T-cell (primary cell): ENCODE measurements around the gene ZC3HAV1L. TPM values are rescaled to one million over a fixed set of nuclear protein-coding genes. Genes with fewer than 3 reads are reported as not detected.
A peak's percentile ranks its signal among the peaks of the same experiment; 100 is the strongest.

Experiments used
- ATAC-seq, 4 experiments: fragments of 200-7000 bp in 3 of 4; fragments of 150-1000 bp in 1 of 4; cut with Tn5 transposase; replicated peaks in 1 of 4; 1 replicate in 3 of 4; 2 replicates in 1 of 4; pipeline ENCODE4 v1.10.0; 2021; ENCODE audit warnings: moderate library complexity in 3 of 4, mild to moderate bottlenecking in 2 of 4, moderate number of reproducible peaks in 1 of 4
- CTCF ChIA-PET, 2 donors: fragments of 300-600 bp; sonication (Branson Sonifier 250); formaldehyde crosslinking; loops; one replicate each; lab custom pipeline; 2022; ENCODE audit warnings: antibody characterized with exemption in 2 of 2; lab: Charles Lee
- POLR2A ChIA-PET, 2 donors: fragments of 300-600 bp; sonication (Branson Sonifier 250); formaldehyde crosslinking; loops; one replicate each; lab custom pipeline; 2022; ENCODE audit warnings: antibody characterized with exemption in 2 of 2; lab: Charles Lee
- DNase-seq, 35 experiments: peaks; one replicate each; pipeline versions ENCODE4 v3.0.0 to v3.0.0-alpha.2; 2013 to 2023
- H3K27ac ChIP-seq: one replicate; pipeline ENCODE4 v1.5.1; 2013; ENCODE audit warnings: low read length
- H3K27me3 ChIP-seq, 2 experiments: replicated peaks in 1 of 2; 1 replicate in 1 of 2; 2 replicates in 1 of 2; pipeline versions ENCODE4 v1.6.1 to v1.7.0; 2013; ENCODE audit warnings: low read length in 1 of 2, mixed read lengths in 1 of 2; ENCODE audit not compliant: control insufficient read depth in 2 of 2, insufficient read depth in 2 of 2; ENCODE audit errors: extremely low read depth in 1 of 2
- H3K36me3 ChIP-seq, 2 donors: 1 replicate in 1 of 2; 2 replicates in 1 of 2; pipeline versions ENCODE4 v1.6.1 to v1.7.0; 2013; ENCODE audit warnings: low read length in 1 of 2; ENCODE audit not compliant: control insufficient read depth in 2 of 2, insufficient read depth in 1 of 2; ENCODE audit errors: extremely low read depth in 1 of 2
- H3K4me1 ChIP-seq, 2 experiments: 1 replicate in 1 of 2; 2 replicates in 1 of 2; pipeline versions ENCODE4 v1.6.1 to v1.7.0; 2013; ENCODE audit warnings: low read length in 2 of 2, mixed read lengths in 1 of 2; ENCODE audit not compliant: insufficient read depth in 2 of 2, control insufficient read depth in 1 of 2; ENCODE audit errors: extremely low read depth in 1 of 2
- H3K4me3 ChIP-seq, 2 donors: 1 replicate in 1 of 2; 2 replicates in 1 of 2; pipeline versions ENCODE4 v1.5.1 to v1.7.0; 2013; ENCODE audit warnings: mild to moderate bottlenecking in 2 of 2, low read length in 1 of 2, moderate library complexity in 1 of 2; ENCODE audit not compliant: control insufficient read depth in 1 of 2; ENCODE audit errors: extremely low read depth in 1 of 2
- H3K9me3 ChIP-seq: 2 replicates; pipeline ENCODE4 v1.7.0; 2013
- H3K27ac Mint-ChIP-seq, 2 donors: one replicate each; pipeline ENCODE4 v1.8.0; 2020 to 2021; ENCODE audit warnings: mild to moderate bottlenecking in 2 of 2, mixed read lengths in 2 of 2
- H3K27me3 Mint-ChIP-seq, 2 donors: one replicate each; pipeline ENCODE4 v1.8.0; 2021 to 2022; ENCODE audit warnings: mixed read lengths in 2 of 2
- H3K36me3 Mint-ChIP-seq: one replicate; pipeline ENCODE4 v1.8.0; 2021; ENCODE audit warnings: mixed read lengths
- H3K4me1 Mint-ChIP-seq, 3 donors: one replicate each; pipeline ENCODE4 v1.8.0; 2020 to 2022; ENCODE audit warnings: mixed read lengths in 3 of 3, mild to moderate bottlenecking in 1 of 3
- H3K4me3 Mint-ChIP-seq, 3 donors: one replicate each; pipeline ENCODE4 v1.8.0; 2020 to 2022; ENCODE audit warnings: mild to moderate bottlenecking in 3 of 3, mixed read lengths in 3 of 3, moderate library complexity in 3 of 3
- H3K9me3 Mint-ChIP-seq, 3 donors: one replicate each; pipeline ENCODE4 v1.8.0; 2020 to 2022; ENCODE audit warnings: mixed read lengths in 3 of 3
- WGBS: methylation state at CpG from one replicate; pipeline ENCODE4 v1.1.5; 2013; ENCODE audit warnings: missing lambda C conversion rate; ENCODE audit not compliant: insufficient coverage; 5-methylcytosine and 5-hydroxymethylcytosine counted together
- total RNA-seq, 35 experiments: library from RNA in 6 of 35; stranded (reverse) in 6 of 35; fragments of 120-200 nt in 1 of 35; gene quantifications; one replicate each; pipeline versions ENCODE4 v1.2.1 to v1.2.4 and lab custom pipeline; 2013 to 2026

ZC3HAV1L gene
- total RNA-seq, 5 donors from 2014 or later (not counting 1 experiment from before 2014, with no cell fraction given) = 1.2 to 7.6 (median 5.1) TPM

- Histone ChIP-seq H3K9me3 (no peaks in the 10 kb centered on the region), H3K27me3 (peaks cover 0 to 8% of the 10 kb centered on the region in 2 experiments), H3K4me3 (peak overlapping the region; percentile 34 to 70), H3K4me1 (peaks cover 0 to 11% of the 10 kb centered on the region in 2 experiments), H3K36me3 (no peaks in the 10 kb centered on the region), H3K27ac (no peak overlapping the region)
- ATAC-seq (peak; percentile 41 to 51 (median 45)), DNase-seq (peak in 11 of 35 experiments; percentile 2 to 31 (median 12))
- peak overlapping the region; percentile 75 to 80 (median 78) for H3K4me3 Mint-ChIP-seq
- peak overlapping the region in 1 of 2 donors; percentile 22 for H3K27ac Mint-ChIP-seq
- no peaks in the 10 kb centered on the region for H3K27me3 Mint-ChIP-seq
- H3K9me3 Mint-ChIP-seq = no peaks in the 10 kb centered on the region
- no peaks in the 10 kb centered on the region for H3K36me3 Mint-ChIP-seq
- ChIA-PET CTCF (interaction anchor here (0.6 to 1.0 kb wide), 3 partner anchors 25 to 56 kb away, joined by 3 to 7 read pairs (median 6); no protein-coding TSS in a partner anchor), POLR2A (interaction anchor here (0.6 to 0.7 kb wide), 4 partner anchors 23 to 106 kb away, joined by 4 to 9 read pairs (median 5); no protein-coding TSS in a partner anchor)
- H3K4me1 Mint-ChIP-seq = peaks cover 19 to 23% (median 19%) of the 10 kb centered on the region in 3 donors
- 18% methylated on average over 41 of the region's 47 CpGs for WGBS
Measured at GRCh38 chr7:139034855-139035585, 822 bp downstream of the ZC3HAV1L start.

GRCh38 chr7:139034336-139034735, 1.5 kb downstream of the ZC3HAV1L start:
- H3K27me3 Mint-ChIP-seq = no peaks in the 10 kb centered on the region
- no peak for ATAC-seq

GRCh38 chr7:139033346-139034114, 2.3 kb downstream of the ZC3HAV1L start:
- ATAC-seq (no peak), DNase-seq (no peak)
- WGBS = 88% methylated on average over 5 of the region's 6 CpGs
- Histone ChIP-seq H3K27ac (no peak overlapping the region), H3K27me3 (peaks cover 0 to 8% of the 10 kb centered on the region in 2 experiments), H3K36me3 (no peaks in the 10 kb centered on the region), H3K4me3 (no peak overlapping the region), H3K4me1 (peaks cover 0 to 11% of the 10 kb centered on the region in 2 experiments), H3K9me3 (no peaks in the 10 kb centered on the region)
- ChIA-PET CTCF (interaction anchor here in 1 of 2 donors (0.6 kb wide), 2 partner anchors 12 to 130 kb away, joined by 3 to 4 read pairs; no protein-coding TSS in a partner anchor), POLR2A (interaction anchor here in 1 of 2 donors (0.7 kb wide), 1 partner anchor 127 kb away, joined by 4 read pairs; no protein-coding TSS in a partner anchor)
- no peak overlapping the region for H3K4me3 Mint-ChIP-seq
- no peaks in the 10 kb centered on the region for H3K9me3 Mint-ChIP-seq
- no peaks in the 10 kb centered on the region for H3K36me3 Mint-ChIP-seq
- peaks cover 19 to 23% (median 19%) of the 10 kb centered on the region in 3 donors for H3K4me1 Mint-ChIP-seq
- H3K27me3 Mint-ChIP-seq = no peaks in the 10 kb centered on the region
- H3K27ac Mint-ChIP-seq = peak overlapping the region in 1 of 2 donors; percentile 52

More at GRCh38 chr7:139034336-139034735, 1.5 kb downstream of the ZC3HAV1L start:
- Histone ChIP-seq H3K4me3 (no peak overlapping the region), H3K4me1 (peaks cover 0 to 11% of the 10 kb centered on the region in 2 experiments), H3K27me3 (peaks cover 0 to 8% of the 10 kb centered on the region in 2 experiments), H3K36me3 (no peaks in the 10 kb centered on the region), H3K9me3 (no peaks in the 10 kb centered on the region), H3K27ac (no peak overlapping the region)
- Mint-ChIP-seq H3K4me3 (peak overlapping the region; percentile 75 to 80 (median 78)), H3K36me3 (no peaks in the 10 kb centered on the region), H3K27ac (no peak overlapping the region), H3K9me3 (no peaks in the 10 kb centered on the region), H3K4me1 (peaks cover 19 to 23% (median 19%) of the 10 kb centered on the region in 3 donors)
- WGBS = 96% methylated on average over 4 of the region's 5 CpGs
- CTCF ChIA-PET = no interaction called here
- no peak for DNase-seq
- POLR2A ChIA-PET = no interaction called here

DNA sequence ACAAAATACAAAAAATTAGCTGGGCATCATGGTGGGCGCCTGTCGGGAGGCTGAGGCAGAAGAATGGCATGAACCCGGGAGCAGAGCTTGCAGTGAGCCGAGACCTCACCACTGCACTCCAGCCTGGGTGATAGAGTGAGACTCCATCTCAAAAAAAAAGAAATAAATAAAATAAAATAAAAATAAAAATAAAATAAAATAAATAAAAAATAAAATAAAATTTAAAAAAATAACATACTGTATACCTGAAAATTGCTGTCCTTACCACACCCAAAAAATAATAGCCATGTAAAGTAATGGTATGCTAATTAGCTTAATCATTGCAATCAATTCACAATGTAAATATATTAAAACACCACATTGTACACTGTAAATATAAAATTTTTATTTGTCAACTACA, 3.4 kb downstream of the ZC3HAV1L start:
- H3K9me3 ChIP-seq = no peaks in the 10 kb centered on the region
- DNase-seq (no peak), ATAC-seq (no peak)
- Mint-ChIP-seq H3K9me3 (no peaks in the 10 kb centered on the region), H3K4me1 (peaks cover 19 to 23% (median 19%) of the 10 kb centered on the region in 3 donors), H3K4me3 (no peak overlapping the region), H3K27me3 (no peaks in the 10 kb centered on the region), H3K27ac (no peak overlapping the region), H3K36me3 (no peaks in the 10 kb centered on the region)
- H3K4me1 ChIP-seq = peaks cover 0 to 11% of the 10 kb centered on the region in 2 experiments
- CTCF ChIA-PET = interaction anchor here in 1 of 2 donors (0.6 kb wide), 1 partner anchor 13 kb away, joined by 3 read pairs; no protein-coding TSS in a partner anchor
- POLR2A ChIA-PET = interaction anchor here in 1 of 2 donors (0.6 kb wide), 1 partner anchor 33 kb away, joined by 3 read pairs; no protein-coding TSS in a partner anchor
- no peak overlapping the region for H3K27ac ChIP-seq
- no peaks in the 10 kb centered on the region for H3K36me3 ChIP-seq
- no peak overlapping the region for H3K4me3 ChIP-seq
- WGBS = no CpG with 5 or more reads among the region's 4 CpGs
- peaks cover 0 to 8% of the 10 kb centered on the region in 2 experiments for H3K27me3 ChIP-seq

- no peak for ATAC-seq
Measured at GRCh38 chr7:139029353-139029752, 6.5 kb downstream of the ZC3HAV1L start.

More at GRCh38 chr7:139029353-139029752, 6.5 kb downstream of the ZC3HAV1L start:
- Histone ChIP-seq H3K4me3 (no peak overlapping the region), H3K4me1 (no peaks in the 10 kb centered on the region), H3K27me3 (no peaks in the 10 kb centered on the region), H3K36me3 (no peaks in the 10 kb centered on the region), H3K9me3 (no peaks in the 10 kb centered on the region), H3K27ac (no peak overlapping the region)
- WGBS = 94% methylated on average over 2 of the region's 3 CpGs
- ChIA-PET CTCF (interaction anchor here in 1 of 2 donors (0.6 to 0.7 kb wide), 2 partner anchors 39 to 606 kb away, joined by 3 read pairs; no protein-coding TSS in a partner anchor), POLR2A (interaction anchor here in 1 of 2 donors (0.5 to 0.9 kb wide), 2 partner anchors 21 to 24 kb away, joined by 3 to 5 read pairs; no protein-coding TSS in a partner anchor)
- no peaks in the 10 kb centered on the region for H3K36me3 Mint-ChIP-seq
- H3K27ac Mint-ChIP-seq = peak overlapping the region in 1 of 2 donors; percentile 58
- no peaks in the 10 kb centered on the region for H3K9me3 Mint-ChIP-seq
- no peak for DNase-seq
- H3K4me1 Mint-ChIP-seq = peaks cover 7 to 12% (median 11%) of the 10 kb centered on the region in 3 donors
- no peak overlapping the region for H3K4me3 Mint-ChIP-seq
- no peaks in the 10 kb centered on the region for H3K27me3 Mint-ChIP-seq
